Mammary epithelial cell (primary cell): ENCODE results near the gene SMAD9.

Experiments
- CTCF ChIP-seq, 2 donors: IDR thresholded peaks in 1 of 2; conservative IDR thresholded peaks in 1 of 2; 2 replicates each; pipeline ENCODE4 v1.5.1; 2011 to 2012; ENCODE audit warnings: inconsistent platforms in 2 of 2, low read length in 2 of 2, mild to moderate bottlenecking in 2 of 2, control low read depth in 1 of 2, low read depth in 1 of 2; ENCODE audit not compliant: insufficient read depth in 1 of 2; ENCODE audit errors: extremely low read depth in 1 of 2
- EZH2 ChIP-seq: IDR thresholded peaks from 2 replicates; pipeline ENCODE4 v1.6.1; 2012; ENCODE audit warnings: low read length, inconsistent platforms, borderline replicate concordance

DNA sequence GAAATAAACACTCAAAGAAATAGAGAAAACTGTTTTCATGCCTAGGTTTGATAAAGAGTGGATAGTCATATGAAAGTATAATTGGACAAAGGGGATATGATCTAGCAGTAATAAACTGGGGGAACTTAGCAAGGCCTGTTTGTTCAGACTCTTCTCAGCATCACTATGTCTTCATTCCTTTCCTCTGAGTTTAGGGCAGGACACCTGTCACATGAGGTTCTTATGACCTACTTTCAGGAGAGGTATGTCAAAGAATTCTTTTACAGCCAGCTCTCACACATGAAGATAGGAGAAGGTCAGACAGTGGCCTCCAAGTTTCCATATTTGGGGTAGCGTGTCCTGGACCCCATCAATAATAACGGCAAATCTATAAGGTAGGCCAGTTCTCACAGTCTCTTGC is 112.4 kb downstream of the SMAD9 start:
- TF ChIP-seq CTCF (conservative IDR thresholded peaks at IDR 0.05 in 1 of 2, IDR thresholded peaks at IDR 0.05 in 1 of 2; ENCODE audit: extremely low read depth in 1 of 2, insufficient read depth in 1 of 2, low read depth in 1 of 2, low read length in 2 of 2) (no peak), EZH2 (no peak)
